Muscle of arm (tissue), 12 donors: ENCODE data around the gene IL1B. TPM values are rescaled to one million over a fixed set of nuclear protein-coding genes. Genes with fewer than 3 reads are reported as not detected.

ENCODE experiments used
- DNase-seq: peaks from one replicate; pipeline ENCODE4 v3.0.0-alpha.2; 2013
- polyA plus RNA-seq, 12 donors: library from polyadenylated mRNA; unstranded; fragments of 120-200 nt; gene quantifications; one replicate each; pipeline ENCODE4 v1.2.1, GENCODE V29; 2013; ENCODE audit not compliant: insufficient read length in 12 of 12

IL1B gene
- polyA plus RNA-seq, 12 donors: 0.37 to 7.8 (median 0.58) TPM; not detected in 2

DNA sequence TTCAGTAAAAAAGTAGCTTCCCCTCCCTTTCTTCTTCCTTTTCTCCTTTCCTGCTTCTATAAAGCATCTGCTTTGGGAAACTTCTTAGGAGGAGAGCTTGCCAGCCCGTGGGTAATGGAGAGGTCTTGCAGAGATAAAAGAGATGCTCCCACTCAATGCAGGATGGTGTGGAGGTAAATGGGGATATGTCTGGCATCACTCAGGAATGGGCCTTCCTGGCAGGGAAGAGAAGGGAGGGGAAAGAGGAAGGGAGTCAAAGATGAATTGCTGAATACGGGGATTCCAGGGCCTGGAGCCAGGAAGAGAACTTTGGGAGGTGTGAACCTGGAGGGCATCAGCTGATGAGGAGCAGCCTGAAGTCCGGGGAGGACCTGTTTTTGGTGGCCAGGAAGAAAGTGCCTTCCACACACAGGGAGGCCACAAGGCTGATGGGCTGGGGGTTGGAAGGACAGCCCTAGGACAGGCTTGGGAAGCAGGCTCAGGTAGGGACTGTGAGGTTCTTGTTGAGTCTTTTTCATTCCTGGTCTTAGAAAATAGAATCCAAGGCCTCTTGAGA lies 25.2 kb downstream of the IL1B start:
- no peak for DNase-seq

DNA sequence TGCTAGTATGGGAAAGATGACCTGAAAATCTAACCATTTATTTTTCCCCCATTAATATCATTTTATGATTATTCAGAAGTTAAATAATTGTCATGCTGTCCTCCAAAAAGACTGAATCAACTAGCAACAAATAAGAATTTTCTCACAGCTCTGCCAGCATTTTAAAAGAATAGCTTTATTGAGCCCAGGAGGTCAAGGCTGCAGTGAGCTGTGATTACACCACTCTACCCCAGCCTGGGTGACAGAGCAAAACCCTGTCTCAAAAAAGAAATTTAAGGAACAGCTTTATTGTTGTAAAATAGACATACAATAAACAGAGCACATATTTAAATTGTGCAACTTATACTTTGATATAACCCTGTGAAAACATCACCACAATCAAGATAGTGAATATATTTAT lies 27.5 kb downstream of the IL1B start:
- no peak for DNase-seq

DNA sequence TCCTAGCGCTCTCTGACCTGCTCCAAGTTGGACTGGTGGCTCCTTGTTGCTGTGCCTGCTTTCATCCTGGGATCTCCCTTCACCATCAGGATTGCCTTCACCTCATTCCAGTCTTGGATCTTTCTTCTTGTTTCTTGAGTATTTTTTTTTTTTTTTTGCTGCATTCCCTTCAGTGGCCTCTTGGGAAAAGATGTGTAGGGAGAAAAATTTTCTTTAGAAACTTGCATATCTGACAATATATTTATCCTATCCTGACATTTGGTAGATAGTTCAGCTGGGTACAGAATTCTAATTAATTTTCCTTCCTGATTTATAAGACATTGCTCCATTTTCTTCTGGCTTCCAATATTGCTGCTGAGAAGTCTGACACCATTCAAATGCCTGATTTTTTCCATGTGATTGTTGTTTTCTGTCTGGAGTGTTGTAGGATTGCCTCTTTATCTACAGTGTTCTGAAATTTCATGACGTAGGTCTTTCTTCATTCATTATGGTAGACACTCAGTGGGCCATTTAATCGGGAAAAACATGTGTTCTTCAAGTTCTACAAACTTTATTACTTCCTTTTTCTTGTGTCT lies 29.3 kb downstream of the IL1B start:
- no peak for DNase-seq

GRCh38 chr2:112805542-112805941 lies 31.0 kb downstream of the IL1B start:
- DNase-seq: no peak

GRCh38 chr2:112803691-112804521 lies 32.7 kb downstream of the IL1B start:
- no peak for DNase-seq

GRCh38 chr2:112800881-112801583 lies 35.5 kb downstream of the IL1B start:
- no peak for DNase-seq

- DNase-seq: no peak
Observed at GRCh38 chr2:112798979-112799975, 37.3 kb downstream of the IL1B start.

DNA sequence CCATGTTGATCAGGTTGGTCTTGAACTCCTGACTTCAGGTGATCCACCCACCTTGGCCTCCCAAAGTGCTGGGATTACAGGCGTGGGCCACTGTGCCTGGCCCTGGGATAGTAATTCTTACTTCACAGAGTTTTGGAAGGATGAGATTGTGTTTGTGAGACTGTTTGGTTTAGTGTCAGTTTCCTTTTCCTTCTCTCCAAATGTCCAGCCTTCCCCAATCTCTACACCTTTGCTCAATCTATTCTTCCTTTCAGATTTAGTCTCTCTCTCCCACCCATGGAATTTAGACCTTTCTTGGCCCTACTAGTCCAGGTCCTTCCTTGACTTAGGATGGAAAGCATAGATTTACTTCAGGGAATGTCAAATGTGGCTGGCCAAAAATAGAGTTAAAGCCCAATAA lies 40.1 kb downstream of the IL1B start:
- no peak for DNase-seq

- DNase-seq: no peak
Observed at GRCh38 chr2:112795774-112796173, 40.8 kb downstream of the IL1B start.

- no peak for DNase-seq
Observed at GRCh38 chr2:112794841-112795240, 41.7 kb downstream of the IL1B start.

- no peak for DNase-seq
Observed at GRCh38 chr2:112794131-112794733, 42.3 kb downstream of the IL1B start.

- no peak for DNase-seq
Observed at GRCh38 chr2:112793449-112793978, 43.1 kb downstream of the IL1B start.

DNA sequence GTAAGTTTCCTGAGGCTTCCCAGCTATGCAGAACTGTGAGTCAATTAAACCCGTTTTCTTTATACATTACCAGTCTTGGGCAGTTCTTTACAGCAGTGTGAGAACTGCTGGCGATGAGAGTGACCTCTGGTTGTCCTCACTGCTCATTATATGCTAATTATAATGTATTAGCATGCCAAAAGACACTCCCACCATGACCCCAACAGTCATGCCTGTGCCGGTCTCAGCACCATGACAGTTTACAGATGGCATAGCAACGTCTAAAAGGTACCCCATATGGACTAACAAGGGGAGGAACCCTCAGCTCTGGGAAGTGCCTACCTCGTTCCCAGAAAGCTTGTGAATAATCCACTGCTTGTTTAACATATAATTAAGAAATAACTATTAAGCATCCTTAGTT lies 44.2 kb downstream of the IL1B start:
- no peak for DNase-seq

DNA sequence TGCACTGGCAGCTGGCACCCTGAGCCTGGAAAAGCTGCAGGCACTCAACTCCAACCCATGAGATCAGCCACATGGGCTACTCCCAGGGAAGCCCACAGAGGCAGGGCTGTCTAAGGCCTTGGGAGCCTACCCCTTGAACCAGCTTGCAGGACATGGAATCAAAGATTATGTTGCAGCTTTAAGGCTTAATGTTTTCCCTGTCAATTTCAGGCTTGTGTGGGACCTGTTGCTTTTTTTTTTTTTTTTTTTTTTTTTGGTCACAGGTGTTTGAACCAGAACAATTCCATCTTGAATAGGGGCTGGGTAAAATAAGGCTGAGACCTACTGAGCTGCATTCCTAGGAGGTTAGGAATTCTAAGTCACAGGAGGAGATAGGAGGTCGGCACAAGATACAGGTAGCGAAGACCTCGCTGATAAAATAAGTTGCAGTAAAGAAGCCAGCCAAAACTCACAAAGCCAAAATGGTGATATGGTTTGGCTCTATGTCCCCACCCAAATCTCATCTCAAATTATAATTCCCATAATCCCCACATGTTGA lies 44.8 kb downstream of the IL1B start:
- no peak for DNase-seq

- no peak for DNase-seq
Observed at GRCh38 chr2:112791019-112791418, 45.6 kb downstream of the IL1B start.

DNA sequence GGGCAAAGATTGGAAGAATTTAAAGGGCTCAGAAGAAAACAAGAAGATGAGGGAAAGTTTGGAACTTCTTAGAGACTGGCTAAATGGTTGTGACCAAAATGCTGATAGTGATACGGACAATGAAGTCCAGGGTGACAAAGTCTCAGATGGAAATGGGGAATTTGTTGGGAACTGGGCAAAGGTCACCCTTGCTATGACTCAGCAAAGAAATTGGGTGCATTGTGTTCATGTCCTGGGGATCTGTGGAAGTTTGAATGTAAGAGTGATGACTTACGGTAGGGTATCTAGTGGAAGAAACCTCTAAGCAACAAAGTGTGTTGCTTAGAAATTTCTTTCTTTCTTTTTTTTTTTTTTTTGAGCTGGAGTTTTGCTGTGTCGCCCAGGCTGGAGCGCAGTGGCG lies 46.3 kb downstream of the IL1B start:
- no peak for DNase-seq

GRCh38 chr2:112789186-112789585 lies 47.4 kb downstream of the IL1B start:
- DNase-seq: no peak

GRCh38 chr2:112788653-112789052 lies 47.9 kb downstream of the IL1B start:
- no peak for DNase-seq

- DNase-seq: no peak
Observed at GRCh38 chr2:112787729-112788393, 48.7 kb downstream of the IL1B start.

DNA sequence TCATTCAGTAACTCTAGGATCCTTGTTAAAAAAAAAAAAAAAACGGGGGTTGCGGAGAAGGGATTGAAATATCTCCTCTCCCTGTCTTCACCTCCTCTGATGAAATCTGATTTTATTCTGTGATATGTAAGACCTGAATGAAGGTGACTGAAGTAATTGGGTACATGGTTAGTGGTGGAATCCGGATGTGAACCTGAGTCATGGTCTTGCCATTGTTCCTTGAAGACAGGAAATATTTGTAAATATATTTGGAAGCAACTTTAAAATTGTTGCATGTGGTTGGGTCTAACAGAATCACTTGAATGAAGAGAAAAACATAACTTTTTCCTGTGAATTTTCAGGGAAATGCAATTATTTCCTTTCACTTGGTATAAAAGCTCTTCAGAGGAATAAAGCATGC lies 49.3 kb downstream of the IL1B start:
- no peak for DNase-seq
